GM19463 (cell line): Measurements from ENCODE around the gene COL20A1.
"Not testable (repeated sequence)": the region's sequence is repeated elsewhere in the genome, so short reads cannot be mapped to it uniquely, and the experiment has no call there.

Source experiments
- ATAC-seq: cut with Tn5 transposase; IDR thresholded peaks from one replicate; pipeline ENCODE4 v1.9.1; 2021; ENCODE audit warnings: mild to moderate bottlenecking, moderate library complexity; ENCODE audit not compliant: unreplicated experiment

Gene COL20A1

DNA sequence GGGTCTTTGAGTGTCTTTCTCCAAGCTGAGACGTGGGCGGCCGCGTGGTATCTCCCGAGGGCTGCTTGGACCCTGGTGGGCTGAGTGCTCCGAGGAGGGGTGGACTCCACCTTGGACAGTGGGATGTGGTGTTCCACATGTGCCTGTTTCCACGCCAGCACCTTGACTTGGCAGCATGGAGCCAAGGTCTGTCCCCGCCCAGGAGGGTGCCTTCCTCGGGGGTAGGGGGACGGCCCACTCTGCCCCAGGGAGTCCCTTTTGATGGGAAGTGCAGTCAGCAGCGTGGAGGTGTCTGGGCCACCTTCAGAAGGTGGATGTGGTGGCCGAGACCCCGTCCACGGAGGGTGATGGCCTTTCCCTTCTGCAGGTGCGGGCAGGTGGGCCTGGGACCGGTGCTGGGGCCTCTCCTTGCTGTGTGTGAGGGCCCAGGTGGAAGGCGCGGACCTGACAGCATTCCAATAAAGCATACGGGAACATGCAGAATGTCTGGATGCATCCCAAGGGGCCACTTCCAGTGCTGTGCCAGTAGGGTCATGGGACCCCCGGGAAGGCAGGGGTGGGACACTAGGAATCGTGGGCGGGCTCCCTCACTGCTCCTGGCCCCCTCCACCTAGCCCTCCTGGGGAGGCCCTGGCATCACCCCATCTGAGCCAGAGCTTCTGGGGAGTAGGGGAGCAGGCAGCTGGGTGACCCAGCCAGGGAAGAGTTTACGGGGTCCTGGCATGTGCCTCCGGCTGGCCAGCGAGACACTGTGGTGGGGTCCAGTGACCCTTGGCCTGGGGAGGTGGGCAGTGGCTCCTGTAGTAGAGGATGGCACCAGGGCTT lies 3.5 kb upstream of the COL20A1 start:
- ATAC-seq = no peak

DNA sequence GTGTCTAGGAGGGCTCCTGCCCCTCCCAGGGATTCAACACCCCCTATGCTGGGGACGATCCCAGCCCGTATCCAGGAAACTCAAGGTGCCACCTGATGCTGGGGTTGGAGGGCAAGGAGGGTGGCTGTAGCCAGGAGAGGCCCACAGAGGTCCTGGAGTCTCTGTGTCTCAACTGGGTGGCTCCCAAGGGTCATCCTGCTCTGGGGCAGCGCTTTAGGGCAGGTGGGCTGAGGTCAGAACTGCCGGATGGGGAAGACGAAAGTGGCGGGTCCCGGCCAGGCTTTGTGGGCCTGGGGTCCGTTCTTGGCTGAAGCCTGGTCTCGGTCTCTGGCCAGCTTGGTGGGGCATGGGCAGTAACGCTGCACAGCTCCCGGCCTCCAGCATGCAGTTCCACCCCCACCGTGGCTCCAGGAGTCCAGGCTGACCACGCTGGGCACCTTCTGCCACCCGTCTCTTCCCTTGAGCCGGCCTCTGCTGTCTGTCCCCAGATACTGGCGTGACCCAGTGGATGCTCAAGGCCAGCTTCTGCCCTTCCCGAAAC lies 2.8 kb upstream of the COL20A1 start:
- no peak for ATAC-seq

DNA sequence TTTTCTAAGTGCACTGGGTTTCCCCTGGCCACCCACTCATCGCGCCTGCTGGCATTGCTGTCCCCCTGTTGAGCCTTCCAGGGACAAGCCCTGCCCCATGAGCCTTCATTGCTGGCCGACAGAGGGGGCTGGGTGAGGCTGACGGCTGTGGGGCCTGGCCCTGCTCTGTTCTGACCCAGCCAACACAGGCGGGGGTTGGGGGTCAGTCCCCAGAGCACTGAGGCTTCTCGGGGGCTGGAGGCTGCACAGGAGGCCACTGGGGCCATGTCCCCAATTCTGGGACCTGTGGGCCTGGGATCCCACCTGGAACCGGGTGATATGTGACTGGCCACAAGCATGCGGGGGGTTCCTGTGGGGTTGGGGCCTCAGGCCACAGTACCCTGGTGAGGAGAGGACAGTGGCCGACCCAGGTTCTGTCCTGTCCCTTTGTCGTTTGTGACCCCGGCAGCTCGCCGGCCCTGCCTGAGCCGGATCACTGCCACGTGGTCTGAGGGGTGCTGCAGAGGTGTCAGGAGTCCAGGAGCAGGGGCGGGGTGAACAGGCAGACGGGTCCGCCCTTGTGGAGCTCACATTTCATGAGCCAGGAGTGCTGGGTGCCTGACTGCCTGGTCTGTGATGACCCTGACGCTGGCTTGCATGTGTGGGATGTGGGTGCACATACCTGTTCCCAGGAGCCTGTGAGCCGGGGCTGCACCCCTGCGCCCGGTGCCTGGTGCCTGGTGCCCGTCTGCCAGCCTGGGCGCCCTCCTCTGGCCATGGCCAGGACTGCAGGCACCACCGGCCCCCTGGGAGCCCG lies 2.1 kb upstream of the COL20A1 start:
- no peak for ATAC-seq

DNA sequence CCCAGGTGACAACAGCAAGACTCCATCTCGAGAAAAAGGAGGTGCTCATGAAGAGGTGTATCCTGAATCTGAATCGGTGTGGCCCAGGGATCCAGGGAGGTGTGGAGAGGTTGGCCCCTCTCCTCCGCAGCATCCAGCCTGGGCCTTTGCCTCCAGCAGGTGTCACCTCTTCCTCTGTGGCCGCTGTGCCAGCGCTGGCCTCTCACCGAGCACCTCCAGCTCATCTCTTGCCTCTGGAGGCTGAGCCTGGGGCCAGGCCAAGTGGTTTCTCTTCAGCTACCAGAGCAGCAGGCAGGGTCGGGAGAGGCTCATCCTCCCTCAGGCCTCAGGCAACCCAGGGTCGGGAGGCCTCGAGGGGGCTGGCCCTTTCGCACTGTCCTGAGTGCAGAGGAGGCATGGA lies 1.2 kb upstream of the COL20A1 start:
- no peak for ATAC-seq

DNA sequence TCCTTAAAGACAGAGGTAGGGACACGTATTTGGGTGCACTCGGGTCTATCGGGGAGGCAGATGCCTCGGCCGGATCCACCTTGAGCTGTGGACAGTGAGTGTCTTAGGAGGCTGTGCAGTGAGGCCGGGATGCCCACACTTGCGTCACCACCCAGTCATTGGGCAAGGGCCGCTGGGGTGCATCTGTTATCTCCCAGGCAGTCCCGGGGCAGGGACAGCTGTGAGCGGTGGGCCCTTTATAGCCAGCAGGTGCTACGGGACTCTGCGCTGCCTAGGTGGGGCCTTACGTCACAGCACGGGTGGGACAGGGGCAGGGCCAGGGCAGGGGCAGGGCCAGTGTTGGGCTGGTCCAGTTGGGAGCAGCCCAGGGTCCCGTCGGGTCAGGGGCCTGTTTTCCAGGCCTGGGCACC lies 689 bp upstream of the COL20A1 start:
- no peak for ATAC-seq

DNA sequence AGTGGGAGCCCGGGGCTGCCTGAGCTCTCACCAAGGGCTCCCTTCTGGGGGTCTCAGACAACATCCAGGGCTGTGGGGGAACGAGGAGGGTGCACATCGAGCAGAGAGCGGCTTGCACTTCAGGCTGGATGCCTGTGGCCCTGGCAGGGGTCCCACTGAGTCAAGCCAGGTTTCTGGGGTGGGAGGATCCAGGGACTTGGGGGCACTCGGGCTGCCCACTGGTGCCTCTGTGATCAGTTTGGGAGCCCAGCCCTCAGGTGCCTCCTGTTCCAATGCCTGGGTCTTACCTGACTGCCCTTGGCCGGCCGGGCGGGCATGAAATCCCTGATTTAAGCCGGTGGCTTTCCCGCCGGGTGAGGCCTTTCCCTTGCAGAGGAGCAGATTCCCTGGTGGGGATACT lies 470 bp downstream of the COL20A1 start:
- no peak for ATAC-seq

DNA sequence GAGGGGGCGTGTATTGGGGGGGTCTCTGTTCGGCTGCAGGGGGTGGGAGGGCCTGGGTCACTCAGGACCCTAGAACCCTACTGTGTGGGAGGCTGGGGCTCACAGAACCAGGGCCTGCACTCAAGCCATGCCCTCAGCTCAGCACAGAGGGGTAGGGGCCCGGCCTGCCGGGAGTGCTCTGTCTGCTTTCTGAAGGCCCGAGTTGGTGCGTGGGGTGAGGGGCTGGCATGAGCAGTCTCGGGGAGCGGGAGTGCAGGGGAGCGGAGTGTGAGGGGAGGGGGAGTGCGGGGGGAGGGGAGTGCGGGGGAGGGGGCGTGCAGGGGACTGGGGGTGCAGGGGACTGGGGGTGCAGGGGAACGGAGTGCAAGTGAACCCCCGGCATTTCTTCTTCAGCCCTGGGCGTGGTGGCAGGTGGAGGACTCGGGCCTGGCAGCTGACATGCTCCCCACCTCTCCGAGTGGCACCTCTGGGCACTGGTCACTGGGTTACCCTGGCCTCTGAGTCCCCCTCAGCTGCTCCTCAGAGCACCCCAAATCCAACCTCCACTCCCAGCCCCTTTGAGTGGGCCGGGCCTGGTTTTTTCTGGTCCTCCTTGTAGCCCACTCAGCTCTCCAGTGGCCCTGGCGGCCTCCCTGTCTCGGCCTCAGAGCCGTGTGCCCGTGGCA lies 1.0 kb downstream of the COL20A1 start:
- ATAC-seq = no peak

DNA sequence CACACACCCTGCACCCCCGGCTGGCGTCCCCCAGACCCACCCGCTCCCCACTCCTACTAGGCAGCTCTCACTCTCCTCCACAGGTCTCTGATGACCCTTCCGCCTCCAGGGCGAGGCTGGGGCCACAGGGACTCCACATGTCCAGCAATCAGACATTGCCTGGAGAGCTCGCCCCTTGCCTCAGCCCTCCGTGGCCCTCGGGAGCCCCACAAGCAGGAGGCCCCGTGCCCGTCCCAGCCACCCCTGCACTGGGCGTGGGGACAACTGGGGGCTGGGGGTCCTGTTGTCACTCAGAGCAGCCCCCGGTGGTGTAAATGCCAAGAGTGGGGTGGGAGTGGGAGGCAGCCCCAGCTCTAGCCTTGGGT lies 1.5 kb downstream of the COL20A1 start:
- ATAC-seq = no peak

DNA sequence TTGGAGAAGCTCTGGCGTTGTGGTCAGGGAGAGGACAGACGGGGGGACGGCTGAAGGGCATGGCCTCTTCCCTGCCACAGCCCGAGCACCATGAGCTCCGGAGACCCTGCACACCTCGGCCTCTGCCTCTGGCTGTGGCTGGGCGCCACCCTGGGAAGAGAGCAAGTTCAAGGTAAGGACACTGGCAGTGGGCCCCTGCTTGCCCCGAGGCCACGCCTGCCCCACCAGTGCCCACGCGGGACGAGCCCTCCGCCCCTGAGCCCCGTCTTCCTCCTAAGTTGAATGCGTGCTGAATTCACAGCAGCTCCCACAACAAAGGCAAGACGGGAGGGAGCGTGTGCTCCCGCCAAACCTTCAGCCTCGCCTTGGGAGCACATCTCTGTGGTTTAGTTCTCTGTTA lies 2.0 kb downstream of the COL20A1 start:
- no peak for ATAC-seq

DNA sequence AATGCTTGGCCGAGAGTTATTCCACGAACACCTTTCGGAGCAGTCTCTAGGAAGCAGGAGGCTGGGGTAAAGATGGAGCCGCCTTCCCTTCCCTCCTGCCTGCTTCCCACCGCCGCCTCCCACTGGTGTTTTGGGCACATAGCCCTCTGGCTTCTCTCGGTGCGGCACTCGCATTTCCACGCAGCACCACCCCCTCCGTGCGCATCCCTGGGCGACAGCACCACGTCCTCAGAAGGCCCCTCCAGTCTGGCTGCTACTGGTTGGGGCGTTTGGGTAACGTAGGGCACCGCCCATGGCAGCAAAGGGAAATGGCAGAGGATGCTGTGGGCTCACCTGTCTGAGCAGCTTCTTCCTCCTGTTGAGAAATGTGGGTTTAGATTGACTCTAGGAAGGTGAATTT lies 2.4 kb downstream of the COL20A1 start:
- ATAC-seq = no peak

DNA sequence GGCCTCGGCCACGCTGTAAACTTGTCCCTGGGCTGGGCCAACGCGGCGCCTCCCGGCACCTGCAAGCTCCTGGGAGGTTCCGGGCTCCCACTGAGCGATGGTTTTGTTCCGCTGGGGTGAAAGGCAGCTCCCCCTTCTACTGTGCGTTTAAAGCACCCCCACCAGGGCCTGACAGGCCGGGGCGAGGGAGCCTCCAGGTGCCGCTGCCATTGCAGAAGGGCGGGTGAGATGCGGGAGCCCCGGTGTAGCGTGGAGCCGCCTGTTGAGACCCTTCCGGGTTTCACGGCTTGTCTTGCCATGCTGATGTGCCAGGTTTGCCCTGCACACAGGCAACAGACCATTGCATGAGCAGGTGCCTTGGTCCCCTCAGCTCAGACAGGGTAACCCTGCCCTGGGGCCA lies 2.9 kb downstream of the COL20A1 start:
- no peak for ATAC-seq

DNA sequence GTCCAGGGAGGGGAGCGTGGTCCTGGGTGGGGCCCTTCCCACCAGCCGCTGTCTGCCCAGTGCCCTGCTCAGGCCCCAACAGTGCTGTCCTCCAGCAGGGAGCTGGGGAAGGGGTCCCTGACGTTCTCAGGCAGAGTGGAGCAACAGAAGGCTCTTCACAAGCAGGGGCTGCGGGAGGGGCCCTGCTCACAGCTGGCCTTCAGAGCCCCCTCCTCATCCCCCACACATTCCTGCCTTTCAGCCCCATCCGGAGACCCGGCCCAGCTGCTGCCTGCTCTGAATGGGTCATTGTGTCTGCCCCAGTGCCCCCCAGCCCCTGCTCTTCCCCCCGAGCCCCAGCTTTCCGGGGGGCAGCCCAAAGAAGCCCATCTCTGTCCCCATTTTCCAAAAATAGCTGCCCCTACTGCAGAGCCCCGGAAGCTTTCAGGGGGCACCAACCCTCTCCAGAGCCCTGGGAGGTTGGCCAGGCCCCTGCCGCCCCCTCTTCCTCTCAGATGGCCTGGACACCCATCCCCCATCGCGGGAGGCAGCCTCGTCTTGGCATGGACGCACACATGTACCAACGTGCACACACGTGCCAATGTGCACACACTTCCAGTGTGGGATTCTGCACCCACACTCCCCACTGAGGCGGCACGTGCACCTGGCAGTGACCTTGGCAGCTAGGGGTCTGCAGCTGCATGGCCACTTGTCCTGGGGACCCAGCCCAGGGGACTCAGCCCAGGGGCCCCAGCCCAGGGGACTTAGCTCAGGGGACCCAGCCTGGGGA lies 3.7 kb downstream of the COL20A1 start:
- no peak for ATAC-seq

DNA sequence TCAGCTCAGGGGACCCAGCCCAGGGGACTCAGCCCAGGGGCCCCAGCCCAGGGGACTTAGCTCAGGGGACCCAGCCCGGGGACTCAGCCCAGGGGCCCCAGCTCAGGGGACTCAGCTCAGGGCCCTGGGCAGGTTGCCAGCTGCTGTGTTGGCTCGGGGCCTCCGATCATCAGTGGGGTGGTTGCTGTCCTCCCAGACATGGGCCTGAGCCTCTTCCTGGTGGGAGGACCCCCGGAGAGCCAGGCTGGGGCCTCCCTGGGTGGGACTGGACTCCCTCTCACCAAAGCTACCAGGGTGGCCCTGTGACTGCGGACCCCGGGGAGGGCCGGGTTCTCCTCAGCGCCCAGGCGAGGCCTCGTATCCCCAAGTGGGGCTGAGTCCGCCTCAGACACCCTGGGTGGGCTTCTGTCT lies 4.4 kb downstream of the COL20A1 start:
- no peak for ATAC-seq

DNA sequence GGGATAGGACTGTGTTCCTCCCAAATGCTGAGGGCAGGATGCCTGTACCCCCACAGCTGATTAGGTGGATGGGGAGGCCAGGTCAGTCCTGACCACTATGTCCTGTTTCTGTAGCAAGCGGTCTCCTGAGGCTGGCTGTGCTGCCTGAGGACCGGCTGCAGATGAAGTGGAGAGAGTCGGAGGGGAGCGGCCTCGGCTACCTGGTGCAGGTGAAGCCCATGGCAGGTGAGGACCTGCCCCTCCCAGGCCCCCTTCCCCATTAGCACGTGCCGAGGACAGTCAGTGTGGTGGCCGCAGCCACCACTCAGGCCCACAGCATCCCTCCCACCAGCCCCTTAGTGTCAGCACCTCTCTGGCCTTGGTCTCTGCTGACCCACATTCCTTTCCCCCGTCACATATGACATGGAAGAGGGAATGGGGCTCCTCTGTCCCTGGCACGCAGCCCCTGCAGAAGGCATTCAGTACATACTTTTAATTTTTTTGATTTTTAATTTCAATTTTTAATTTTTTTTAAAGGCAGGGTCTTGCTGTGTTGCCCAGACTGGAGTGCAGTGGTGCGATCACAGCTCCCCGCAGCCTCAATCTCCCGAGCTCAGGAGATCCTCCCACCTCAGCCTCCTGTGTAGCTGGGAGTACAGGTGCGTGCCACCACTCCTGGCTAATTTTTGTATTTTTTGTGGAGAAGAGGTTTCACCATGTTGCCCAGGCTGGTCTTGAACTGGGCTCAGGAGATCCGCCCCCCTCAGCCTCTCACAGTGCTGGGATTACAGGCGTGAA lies 5.0 kb downstream of the COL20A1 start:
- no peak for ATAC-seq

DNA sequence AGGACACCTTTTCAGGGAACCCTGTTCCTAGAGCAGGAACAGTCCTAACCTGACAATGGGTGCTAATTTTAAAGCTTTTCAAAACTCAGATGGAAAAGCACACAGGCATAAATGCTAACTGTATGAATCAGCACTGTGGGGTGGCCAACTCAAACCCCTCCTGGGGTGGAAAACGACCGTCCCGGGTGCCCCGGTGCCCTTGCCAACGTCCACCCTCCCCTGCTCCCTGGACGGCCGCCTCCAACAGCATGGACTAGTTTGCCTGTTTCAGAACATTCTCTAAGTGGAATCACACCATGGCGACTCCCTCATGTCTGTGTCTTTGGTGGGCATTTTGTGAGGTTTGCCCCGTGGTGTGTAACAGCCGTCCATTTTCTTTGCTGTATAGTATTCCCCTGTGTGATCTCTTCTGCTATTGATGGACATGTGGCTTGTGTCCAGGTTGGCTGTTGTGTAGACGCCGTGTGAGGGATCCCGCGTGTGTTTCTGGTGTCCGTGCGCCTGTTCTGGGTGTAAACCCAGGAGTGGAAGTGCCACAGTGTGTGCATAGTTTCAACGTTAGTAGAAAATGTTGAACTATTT lies 5.8 kb downstream of the COL20A1 start:
- no peak for ATAC-seq

DNA sequence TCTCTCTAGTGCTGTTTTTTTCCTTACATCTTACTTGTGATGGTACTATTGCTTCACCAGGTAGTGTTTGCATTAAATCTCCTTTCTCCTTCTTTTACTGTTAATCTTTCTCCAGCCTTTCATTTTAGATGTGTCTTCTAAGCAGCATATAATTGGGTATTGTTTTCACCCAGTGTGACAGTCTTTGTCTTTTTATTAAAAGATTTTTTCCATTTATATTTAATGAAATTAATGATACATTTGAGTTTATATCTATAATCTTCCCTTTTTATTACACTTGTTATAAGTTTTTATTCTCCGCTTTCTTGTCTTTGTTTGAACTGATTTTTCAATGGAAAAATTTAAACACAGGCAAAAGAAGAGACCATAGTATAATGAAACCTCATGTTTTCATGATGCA lies 8.7 kb downstream of the COL20A1 start:
- no peak for ATAC-seq

DNA sequence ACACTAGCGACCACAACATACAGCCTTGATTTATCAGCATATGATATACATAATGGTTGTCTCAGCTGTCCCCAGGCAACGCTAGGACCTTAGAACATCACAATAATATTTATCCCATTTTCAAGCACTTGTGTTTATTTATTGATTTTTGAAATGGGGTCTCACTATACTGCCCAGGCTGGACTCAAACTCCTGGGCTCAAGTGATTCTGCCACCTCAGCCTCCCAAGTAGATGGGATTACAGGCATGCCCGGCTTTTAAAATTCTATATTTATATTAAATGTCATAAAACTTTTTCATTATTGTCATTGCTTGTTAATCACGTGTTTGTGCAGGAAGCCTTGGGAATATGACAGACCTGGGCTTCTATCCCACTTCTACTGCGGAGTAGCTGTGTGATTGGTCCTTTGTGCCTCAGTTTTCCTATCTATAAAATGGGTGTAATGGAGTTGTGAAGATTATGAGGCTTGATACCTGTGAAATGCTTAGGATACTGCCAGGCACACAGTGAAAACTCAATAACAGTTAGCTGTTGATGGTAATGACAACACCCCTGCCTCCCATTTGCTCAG lies 10.2 kb downstream of the COL20A1 start:
- no peak for ATAC-seq

DNA sequence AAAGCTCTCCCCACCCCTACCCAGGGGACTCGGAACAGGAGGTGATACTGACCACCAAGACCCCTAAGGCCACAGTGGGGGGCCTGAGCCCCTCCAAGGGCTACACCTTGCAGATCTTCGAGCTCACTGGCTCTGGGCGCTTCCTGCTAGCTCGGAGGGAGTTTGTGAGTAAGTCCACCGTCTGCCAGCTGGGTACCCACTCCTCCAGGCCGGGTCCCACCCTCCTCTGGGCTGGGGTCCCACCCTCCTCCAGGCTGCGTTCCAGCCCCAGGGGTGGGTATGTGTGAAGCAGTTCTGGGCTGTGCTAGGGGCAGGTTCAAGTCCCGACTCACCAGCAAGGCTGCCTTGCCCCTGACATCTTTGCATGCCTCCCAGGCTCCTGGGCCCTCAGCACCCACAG lies 12.4 kb downstream of the COL20A1 start:
- no peak for ATAC-seq

DNA sequence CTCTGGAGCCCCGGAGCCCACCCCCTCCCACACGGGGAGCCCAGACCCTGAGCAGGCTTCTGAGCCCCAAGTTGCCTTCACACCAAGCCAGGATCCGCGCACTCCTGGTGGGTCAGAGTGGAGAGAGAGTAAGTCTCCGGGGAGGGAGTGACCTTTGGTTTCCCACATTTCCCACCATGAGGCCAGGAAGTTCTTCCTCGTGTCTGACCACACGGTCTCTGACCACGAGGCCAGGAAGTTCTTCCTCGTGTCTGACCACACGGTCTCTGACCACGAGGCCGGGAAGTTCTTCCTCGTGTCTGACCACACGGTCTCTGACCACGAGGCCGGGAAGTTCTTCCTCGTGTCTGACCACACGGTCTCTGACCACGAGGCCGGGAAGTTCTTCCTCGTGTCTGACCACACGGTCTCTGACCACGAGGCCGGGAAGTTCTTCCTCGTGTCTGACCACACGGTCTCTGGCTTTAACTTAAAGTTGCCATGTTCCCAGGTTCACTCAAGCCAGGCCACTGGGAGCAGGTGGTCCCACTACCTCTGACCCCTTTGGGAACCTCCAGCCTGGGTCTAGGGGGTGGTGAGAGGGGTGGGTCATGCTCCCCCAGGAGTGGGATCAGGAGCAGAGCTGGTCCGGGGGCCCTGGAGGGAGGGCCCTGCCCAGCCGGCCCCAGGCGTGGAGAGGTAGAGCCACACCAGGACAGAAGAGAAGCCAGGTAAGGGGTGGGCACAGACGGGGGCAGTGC lies 13.1 kb downstream of the COL20A1 start:
- not testable (repeated sequence) for ATAC-seq
